Anterior cingulate cortex (tissue), 58 donors: ENCODE results near the gene ANLN.

Experiments
- DNase-seq, 58 donors: peaks; one replicate each; lab custom pipeline; 2025; lab: John Stamatoyannopoulos, UW

ANLN gene

DNA sequence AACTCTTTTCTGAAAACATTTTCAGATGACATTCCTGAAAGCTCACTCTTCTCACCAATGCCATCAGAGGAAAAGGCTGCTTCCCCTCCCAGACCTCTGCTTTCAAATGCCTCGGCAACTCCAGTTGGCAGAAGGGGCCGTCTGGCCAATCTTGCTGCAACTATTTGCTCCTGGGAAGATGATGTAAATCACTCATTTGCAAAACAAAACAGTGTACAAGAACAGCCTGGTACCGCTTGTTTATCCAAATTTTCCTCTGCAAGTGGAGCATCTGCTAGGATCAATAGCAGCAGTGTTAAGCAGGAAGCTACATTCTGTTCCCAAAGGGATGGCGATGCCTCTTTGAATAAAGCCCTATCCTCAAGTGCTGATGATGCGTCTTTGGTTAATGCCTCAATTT is 16.5 kb downstream of the ANLN start:
- peak in 51 of 58 donors; percentile 2 to 87 (median 43) for DNase-seq

DNA sequence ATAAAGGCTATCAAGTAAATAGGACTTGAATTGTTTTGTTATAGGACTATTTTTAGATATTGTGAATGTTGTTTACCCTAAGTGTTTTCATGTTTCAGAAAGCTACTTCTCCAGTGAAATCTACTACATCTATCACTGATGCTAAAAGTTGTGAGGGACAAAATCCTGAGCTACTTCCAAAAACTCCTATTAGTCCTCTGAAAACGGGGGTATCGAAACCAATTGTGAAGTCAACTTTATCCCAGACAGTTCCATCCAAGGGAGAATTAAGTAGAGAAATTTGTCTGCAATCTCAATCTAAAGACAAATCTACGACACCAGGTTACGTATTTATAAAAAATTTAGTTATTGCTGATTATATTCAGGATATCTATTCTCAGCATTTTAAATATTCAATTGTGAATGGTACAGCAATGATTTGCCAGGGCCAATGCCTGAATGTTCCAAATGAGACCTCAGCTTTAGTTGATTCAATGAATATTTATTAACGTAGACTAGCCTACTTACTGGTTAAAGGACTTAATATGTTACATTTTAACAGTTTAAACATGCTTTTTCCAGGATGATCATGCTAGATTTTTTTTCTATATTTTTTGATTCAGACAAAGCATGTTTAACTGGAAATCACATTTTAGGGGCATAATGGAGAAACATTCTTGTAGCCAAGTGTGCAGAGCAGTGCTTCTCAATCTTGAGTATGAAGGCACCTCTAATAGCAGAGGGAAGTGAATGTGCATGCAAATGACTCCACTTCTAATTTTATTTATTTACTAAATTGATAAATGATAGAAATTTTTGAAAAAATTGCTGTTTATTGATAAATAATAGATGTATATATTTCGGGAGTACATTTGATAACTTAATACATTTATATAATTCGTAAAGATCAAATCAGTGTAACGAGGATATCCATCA is 18.2 kb downstream of the ANLN start:
- DNase-seq: no peak

DNA sequence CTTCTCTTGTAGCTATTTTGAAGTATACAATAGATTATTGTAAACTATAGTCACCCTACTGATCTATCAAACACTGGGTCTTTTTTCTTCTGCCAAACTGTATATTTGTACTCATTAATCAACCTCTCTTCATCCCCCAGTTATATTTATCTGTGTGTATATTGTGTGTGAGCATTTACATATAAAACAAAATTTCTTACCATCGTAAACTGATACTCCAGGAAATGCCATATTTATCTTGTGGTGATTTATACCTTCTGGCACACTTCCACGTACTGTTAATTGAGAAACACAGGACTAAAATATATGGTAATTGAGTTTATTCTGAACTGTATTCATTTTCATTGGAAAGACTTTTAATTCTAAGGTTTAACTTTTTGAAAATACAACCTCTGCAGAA is 18.9 kb downstream of the ANLN start:
- no peak for DNase-seq

DNA sequence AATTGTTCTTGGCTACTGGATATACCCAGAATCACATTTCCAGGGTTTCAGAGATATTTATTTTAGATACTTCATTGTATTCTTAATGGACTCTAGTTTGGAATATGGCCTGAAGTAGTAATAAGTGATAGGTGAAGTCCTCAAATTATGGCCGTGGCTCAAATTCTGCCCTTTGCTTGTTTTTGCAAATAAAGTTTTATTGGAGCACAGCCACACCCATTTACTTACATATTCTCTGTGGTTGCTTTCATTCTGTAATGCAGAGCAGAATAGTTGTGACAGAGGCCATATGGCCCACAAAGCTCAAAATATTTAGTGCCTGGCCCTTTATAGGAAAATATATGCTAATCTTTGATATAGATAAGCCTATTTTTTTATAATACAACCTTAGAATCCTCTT is 19.5 kb downstream of the ANLN start:
- no peak for DNase-seq

DNA sequence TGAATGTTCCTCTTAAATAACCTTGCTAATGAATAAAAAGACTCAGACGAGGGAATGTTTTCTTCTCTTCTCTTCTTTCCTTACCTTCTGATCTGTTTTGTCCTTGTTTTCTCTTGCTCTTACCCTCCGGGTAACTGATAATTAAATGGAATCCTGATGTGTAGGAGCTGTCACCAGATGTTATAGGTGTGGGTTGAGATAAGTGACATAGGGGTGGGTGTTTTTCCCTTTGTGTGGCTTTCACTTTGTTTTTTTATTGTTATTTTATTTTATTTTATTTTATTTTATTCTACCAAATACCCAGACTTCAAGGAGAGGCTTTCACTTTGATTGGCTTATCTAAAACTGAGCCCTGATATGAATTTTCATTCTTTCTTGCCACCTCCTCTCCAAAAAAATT is 25.5 kb downstream of the ANLN start:
- DNase-seq: no peak

DNA sequence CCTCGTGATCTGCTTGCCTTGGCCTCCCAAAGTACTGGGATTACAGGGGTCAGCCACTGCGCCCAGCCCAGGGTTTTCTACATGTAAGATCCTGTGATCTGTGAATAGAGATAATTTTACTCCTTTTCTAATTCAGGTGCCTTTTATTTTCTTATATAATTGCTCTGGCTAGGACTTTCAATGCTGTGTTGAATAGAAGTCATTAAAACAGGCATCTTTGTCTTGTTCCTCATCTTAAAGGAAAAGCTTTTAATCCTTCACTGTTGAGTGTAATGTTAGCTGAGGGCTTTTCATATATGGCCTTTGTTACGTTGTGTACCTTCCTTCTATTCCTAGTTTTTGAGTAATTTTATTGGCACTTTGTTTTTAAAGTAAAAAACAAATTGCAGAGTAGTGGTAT is 26.6 kb downstream of the ANLN start:
- DNase-seq: no peak

DNA sequence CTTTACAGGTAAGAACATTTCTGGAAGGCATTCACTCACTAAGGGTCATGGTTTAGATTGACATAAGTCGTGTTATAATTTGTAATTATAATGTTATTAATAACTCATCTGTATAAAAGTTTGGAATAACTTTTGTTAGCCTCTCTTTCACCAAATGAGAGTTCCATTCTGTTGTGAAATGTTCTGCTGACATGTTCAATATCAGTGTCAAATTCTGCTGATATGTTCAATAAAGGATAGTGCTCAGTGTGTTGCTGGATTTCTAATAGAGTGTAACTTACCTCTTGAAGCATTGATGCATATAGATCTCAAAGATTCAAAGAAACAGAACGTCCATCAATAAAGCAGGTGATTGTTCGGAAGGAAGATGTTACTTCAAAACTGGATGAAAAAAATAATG is 30.6 kb downstream of the ANLN start:
- no peak for DNase-seq

DNA sequence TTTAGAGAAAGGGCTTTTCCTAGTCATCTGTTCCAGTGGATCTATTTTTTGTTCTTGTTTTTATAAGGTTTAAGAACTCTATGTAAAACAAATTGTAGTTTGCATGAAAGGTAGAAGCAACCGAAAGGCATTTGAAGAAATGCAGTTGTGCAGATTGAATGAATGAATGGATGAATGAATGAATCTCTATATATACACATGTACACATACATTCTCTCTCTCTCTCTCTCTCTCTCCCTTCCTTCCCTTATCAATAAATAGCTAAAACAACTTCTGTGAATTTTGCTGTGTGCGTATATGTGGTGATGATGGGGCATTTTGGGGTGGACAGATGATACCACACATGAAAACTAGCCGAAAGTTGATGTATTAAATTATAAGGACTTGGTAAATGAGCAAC is 32.4 kb downstream of the ANLN start:
- no peak for DNase-seq

DNA sequence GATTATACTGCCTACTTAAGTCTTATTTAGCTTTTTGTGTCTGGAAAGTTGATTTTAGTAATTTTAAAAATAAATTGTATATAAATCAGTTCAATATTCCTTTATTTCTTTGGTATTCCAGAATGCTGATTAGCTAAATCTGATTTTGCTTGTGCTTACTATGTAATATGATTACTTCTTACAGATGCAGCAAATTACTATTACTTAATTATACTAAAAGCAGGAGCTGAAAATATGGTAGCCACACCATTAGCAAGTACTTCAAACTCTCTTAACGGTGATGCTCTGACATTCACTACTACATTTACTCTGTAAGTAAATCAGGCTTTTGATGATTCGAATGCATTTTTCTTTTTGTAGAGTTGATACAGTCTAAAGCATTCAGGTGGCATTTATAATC is 34.0 kb downstream of the ANLN start:
- DNase-seq: no peak

DNA sequence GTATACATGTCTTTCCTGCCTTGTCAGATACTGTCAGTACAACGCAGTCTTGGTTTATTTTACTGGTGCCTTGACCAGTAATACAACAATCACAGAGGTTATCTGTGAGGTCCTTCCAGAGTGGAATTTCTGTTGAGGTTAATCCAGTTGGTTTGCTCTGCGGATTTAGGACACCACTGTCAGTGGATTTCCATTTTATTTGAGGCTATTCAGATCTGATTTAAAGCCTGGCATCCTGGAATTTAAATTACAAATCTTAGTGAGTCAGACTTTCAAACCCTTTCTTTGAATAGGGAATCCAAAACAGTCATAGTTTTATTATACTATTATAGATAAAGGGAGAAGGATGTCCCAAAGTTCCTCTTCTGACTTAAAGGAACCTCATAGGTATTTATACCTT is 40.5 kb downstream of the ANLN start:
- DNase-seq: no peak

DNA sequence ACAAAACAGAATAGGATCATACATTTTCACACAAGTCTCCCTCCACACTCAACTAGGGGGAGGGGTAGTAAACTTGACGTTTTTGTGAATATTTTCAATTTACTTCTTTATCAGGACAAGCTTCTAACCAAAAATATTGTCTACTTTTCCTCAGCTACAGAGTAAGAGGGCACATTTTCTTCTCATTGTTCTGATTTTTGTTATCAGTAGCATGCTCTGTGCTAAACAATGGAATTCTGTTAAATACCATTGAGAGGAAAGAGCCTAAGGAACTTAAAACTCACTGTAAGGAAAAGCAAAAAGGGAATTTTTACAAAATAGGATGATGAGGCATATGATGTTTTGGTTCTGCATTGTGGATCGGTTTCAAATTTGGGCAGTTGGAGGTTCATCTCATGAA is 41.2 kb downstream of the ANLN start:
- DNase-seq: no peak

DNA sequence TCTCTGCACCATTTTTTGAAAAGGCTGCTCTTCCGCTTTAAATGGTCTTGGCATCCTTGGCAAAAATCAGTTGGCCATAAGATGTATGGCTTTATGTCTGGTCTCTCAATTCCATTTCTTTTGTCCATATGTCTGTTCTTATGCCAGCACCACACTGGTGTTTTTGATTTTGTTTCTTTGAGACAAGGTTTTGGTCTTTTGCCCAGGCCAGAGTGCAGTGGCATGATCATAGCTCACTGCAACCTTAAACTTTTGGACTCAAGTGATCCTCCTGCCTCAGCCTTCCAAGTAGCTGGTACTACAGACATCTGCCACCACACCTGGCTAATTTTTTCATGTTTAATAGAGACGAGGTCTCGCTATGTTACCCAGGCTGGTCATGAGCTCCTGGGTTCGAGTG is 48.5 kb downstream of the ANLN start:
- DNase-seq: no peak

DNA sequence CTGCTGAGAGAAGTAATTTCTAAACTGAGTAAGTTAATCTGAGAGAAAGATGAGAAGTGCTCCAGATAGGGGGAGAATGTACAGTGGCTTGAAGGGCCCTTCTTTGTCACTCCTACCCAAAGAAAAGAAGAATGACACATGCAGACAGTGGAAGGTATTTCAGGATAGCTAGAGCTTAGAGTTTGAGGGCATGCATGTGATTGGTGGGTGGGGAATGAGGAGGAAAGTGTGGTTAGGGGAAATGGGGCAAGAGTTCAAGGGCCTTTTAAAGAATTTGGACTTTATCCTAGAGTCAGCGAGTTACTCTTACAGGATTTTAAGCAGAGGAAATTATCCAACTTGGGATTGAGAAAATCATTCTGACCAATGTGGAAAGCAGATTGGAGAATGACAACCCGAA is 50.0 kb downstream of the ANLN start:
- DNase-seq: no peak

DNA sequence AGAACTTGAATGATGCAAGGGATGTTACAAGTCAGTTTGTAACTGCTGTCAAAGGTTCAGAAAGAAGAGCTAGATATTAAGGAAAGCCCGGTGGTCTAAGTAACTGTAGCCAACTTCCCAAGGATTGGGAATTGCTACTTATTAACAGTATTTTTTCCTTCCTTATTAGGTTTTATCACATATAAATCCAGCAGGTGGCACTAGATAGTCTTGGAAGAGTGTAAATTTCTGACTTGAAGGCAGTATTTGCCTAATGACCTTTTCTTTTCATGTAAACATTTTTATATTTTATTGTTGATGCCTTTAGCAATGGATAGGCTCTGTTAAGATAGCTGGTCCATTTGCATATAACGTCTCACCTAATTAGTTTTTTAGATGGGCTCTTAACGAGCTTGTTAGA is 51.2 kb downstream of the ANLN start:
- DNase-seq: no peak

DNA sequence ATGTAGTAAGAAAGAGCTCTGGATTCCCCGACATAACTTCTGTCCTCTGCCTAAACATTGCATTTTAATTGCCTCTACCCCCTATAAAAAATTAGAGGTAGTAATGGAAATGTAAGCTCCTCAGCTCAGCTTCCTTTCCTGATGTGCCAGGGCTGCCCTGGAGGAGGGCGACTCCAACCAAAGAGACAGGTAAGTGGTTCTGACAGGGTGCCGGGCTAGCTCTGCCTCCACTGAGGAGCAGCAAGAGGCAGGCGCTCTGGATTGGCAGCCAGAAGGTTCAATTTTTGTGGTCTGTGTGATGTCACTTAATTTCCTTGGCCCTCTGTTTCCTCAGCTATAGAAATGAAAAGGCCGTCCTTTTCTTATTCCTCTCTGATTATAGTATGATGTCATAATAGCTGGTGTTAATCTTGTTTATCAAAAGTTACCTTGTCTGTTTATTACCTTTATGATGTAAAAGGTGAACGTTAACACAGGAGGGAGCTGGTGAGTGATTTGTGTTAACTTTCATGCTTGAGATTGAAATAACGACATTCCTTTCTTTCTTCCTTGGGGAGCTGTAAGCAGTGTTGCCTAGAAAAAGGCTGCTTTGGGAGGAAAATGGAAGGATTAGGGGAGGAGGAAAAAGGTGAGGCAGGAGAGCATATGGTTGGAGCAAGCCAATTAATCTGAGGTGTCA is 51.8 kb downstream of the ANLN start:
- no peak for DNase-seq

DNA sequence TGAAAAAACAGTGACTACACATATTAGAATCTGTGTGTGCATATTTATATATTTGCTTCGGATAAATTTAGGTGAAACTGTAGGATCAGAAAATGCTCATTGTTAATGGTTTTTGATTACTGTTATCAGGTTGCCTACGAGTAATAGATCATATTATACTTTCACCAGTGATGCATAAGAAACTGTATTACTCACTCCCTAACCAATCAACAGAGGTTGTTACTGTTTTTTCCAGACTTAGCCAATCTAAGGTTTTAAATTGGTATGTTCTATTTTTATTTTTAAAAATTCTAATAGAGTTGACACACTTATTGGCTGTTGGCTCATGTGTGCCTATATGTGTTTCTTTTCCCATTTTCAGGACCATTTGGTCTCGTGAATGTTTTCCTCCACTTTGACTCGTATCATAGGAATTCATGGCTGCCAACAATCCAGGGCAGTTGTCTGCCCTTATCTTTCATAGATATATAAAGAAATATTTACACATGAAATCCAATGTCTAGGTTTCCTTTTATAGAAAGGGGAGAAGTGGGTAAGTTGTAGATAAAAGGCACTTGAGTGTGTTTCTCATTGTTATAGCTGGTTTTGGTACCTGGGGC is 59.2 kb downstream of the ANLN start:
- no peak for DNase-seq

DNA sequence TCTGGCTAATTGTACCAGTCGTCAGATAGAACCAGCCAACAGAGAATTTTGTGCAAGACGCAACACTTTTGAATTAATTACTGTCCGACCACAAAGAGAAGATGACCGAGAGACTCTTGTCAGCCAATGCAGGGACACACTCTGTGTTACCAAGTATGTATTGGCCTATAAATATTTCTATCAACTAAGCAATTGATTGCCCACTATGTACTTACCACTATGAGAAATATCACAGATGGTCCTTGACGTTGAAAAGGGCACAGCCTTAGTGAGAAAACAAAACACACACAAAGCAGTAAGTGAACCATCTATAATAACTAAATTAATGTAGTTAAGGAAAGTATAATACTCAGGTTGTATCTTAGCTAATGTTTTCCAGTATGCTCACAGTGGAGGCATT is 60.0 kb downstream of the ANLN start:
- no peak for DNase-seq

DNA sequence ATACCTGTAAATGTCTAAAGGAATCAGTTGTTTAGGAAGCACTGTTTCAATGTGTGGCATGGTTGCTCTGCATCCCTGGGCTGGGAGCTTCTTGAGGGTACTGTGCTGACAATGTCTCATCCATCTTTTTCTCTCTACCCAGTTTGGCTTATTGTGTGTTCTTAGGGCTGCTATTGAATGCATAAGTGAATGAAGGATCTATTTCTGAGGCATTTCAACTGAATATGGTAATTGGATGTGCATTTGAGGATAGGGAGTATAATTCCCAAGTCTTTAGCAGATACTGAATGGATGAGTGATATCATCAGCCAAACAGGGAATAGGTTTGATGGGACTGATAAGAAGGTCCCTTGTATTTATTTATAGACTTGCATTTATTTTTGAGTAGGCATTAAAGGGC is 64.1 kb downstream of the ANLN start:
- no peak for DNase-seq

DNA sequence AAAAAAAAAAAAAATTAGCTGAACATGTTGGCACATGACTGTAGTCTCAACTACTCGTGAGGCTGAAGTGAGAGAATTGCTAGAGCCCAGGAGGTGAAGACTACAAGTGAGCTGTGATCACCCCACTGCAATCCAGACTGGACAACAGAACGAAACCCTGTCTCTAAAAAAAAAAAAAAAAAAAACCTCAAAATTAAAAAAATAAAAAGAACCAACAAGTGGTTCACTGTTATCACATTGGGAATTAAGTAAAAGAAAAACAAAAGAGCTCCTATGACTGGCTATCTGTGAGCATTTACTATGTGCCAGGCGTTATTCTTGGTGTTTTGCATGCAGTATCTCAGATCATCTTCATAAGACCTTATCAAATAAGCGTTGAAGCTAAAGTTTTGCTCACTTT is 66.0 kb downstream of the ANLN start:
- no peak for DNase-seq

DNA sequence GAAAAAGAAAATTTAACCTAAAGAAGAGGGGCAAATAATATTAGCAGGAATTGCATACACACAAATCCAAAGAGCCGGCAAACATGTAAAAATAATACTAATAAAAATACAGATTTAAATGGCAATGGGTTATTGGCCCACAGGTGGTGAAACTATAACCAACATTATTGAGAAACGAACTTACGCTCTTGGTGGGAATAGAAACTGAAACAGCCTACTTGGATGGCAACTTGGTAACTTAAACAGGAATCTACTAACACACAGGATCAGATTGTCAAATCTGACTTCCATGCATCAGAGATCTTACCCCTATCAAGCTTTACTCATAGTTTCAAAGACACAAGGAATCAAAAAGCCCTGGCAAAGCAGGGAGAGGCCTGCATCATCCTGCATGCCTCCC is 66.5 kb downstream of the ANLN start:
- no peak for DNase-seq

DNA sequence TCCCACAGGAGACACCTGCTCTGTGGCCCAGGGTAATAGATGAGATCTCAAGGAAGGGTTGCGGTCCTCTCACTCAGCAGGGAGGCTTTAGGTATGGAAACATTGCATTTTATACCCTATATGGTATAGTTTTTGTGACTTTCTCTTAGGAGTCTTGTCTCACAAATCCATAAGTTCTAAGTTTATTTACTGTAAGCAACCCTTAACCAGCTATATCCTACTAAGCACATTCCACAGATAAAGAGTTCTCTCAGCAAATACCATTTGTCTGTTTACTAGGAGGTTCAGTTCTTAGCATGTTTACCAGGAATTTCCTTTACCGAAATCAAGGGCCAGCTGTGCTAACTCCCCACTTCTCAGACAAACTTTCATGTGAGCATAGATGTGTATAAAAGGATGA is 66.9 kb downstream of the ANLN start:
- DNase-seq: no peak
